Stimulated activated CD4-positive, alpha-beta T cell treated with anti-CD3 and anti-CD28 coated beads, Interleukin-2, amount 100 ng/mL, for 24 hours (primary cell): ENCODE measurements around the gene STAG1.
"Not testable (repeated sequence)": the region's sequence is repeated elsewhere in the genome, so short reads cannot be mapped to it uniquely, and the experiment has no call there.

ENCODE experiments used
- DNase-seq, 2 donors: peaks; one replicate each; pipeline ENCODE4 v3.0.0-alpha.2; 2020

The STAG1 gene

DNA sequence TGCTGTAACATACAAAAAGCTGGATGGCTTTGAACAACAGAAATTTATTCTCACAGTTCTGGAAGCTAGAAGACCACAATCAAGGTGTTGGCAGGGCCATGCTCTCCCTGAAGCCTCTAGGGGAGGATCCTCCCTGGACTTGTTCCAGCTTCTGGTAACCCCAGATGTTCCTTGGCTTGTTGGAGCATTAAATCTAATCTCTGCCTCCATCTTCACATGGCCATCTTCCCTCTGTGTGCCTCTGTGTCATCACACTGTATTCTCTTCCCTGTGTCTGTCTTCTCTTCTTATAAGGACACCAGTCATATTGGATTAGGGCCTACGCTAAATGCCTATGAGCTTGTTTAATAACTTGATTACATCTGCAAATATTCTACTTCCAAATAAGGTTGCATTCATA is 109.5 kb downstream of the STAG1 start:
- no peak for DNase-seq

DNA sequence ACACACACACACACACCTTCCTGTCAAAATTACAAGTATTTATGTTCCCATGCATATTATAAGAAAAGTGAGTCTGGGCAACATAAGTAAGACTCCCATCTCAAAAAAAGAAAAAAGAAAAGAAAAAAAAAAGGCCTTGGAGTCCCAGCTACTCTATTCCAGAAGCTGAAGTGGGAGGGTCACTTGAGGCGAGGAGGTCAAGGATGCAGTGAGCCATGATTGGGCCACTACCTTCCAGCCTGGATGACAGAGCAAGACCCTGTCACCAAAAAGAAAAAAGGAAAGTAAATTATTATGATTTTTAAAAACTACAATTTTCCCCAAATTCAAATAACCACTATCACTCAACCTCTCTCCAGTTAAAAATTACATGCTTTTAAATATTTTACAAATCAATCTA is 113.1 kb downstream of the STAG1 start:
- DNase-seq: no peak

DNA sequence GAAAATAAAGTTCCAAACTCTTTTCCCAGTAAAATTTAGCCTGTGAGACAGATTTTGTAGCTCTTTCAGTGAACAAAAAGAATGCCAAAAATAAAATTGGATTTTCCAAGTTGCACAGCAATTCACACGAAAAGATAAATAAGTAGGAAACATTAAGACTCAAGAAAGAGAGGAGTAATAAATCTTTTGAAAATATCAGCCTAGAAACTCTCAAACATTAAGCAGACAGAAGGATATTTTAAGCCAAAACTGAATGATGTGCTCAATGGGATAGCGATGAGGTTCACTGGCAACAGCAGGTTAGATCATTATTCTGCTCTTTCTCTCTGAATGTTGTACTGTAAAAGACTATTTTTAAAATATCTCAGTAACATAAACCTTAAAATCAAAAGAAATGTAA is 115.0 kb downstream of the STAG1 start:
- no peak for DNase-seq

DNA sequence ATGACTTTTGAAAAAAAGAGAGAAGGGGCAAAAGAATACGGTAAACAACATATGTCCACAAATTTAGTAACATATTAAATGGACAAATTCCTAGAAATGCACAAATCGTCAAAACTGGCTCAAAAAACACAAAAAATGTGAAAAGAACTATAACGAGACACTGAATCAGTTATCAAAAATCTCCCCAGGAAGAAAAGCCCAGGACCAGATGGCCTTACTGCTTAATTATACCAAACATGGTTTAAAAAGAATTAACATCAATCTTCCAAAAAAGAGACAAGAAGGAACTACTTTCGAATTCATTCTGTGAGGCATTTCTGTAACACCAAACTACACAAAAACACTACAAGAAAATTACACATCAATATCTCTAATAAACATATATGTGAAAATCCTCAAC is 117.4 kb downstream of the STAG1 start:
- DNase-seq: no peak

DNA sequence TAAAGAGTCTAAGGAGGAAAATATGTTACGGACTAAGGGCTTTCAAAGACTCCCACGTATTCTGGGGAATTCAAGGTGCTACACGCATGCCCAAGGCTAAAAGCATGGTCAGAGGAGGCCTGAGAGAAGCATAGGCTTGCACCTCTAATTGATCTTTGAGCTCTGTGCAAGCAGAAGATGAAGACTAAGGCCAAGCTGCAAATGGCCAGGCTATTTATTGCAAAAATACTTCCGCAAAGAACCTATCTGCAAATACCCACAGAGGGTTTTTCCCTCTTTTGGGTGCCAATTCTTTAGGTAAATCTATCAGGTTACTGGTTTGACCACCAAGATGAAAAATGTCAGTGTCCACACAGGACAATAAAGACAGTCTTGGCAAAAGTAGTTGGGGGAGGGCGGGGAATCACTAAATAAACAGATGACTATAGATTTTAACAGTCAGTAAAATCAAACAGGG is 119.5 kb downstream of the STAG1 start:
- DNase-seq: no peak

DNA sequence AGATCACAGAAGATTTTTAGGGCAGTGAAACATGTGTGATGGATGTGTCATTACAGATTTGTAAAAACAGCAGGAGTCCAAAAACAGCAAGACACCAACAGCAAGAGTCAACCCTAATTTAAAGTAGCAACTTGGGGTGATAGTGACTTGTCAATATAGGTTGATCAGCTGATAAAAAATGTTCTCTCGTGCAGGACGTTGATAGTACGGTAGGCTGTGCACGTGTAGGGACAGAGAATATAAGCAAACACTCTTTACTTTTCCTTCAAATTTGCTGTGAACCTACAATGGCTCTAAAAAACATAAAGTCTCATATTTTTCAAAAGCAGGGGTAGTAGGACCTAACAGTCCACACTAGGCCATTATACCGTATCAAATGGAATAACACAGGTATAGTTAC is 120.8 kb downstream of the STAG1 start:
- no peak for DNase-seq

DNA sequence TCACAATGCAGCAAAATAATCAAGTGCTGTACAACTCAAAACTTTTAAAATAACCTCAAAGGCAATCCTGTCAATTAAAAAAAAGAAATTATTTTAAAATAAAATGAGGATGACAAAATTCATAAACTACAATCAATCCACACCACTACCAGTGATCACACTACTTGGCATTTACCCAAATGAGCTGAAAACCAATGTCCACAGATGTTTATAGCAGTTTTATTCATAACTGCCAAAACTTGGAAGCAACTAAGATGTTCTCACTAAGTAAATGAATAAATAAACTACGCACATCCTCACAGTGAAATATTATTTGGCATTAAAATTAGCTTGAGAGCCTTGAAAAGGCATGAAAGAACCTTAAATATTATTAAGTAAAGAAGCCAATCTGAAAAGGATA is 121.3 kb downstream of the STAG1 start:
- no peak for DNase-seq

DNA sequence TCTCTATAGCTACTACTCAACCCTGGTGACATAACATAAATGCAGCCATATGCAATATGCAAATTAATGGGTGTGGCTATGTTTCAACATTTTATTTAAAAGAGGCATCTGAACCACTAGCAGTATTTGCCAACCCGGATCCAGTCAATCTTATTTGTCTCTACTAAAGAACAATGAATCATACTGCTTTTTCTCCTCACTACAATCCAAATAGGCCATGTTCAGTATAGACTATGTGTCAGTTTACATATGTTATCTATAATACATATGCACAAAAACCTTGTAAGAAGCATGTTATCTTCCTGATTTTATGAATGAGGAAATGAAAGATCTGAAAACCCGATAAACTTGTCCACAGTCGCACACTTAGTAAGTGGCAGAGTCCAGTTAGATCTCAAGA is 125.7 kb downstream of the STAG1 start:
- no peak for DNase-seq

DNA sequence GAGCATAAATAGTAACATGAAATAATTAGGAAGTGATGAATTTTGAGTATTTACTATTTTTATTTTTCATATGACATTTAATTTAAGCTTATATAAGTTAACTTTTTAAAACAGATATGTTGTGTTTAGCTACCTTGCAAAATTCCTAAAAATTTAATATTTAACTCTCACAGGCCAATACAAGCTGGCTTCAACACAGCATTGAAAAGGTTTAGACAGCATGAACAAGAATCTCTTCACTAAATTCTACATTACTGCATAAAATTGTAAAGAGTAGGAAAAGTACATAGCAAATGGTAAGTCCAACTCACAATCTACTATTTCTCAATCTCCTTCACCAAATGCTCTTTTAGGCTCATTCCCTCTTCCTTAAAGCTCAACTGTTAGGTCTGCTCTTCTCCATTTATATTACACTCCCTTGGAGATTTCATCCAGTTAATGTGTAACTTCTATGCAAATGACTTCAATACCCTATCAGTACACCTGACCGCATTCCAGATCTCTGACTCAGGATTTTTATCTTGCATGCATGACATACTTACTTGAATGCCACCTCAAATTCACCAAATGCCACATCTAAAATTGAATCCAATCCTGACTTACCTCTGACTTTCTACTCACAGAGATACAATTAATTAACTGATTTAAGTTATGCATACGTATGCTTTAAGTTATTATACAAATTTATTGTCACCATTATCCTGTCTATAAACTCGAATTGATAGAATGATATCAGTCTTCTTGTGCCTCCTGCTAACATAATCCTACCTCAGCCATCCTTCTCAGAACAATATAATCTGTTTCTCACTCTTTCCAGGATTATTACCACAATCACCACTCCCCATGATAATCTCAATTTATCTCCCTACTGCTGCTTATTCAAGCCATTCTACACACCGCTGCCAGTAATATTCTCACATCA is 127.0 kb downstream of the STAG1 start:
- no peak for DNase-seq

DNA sequence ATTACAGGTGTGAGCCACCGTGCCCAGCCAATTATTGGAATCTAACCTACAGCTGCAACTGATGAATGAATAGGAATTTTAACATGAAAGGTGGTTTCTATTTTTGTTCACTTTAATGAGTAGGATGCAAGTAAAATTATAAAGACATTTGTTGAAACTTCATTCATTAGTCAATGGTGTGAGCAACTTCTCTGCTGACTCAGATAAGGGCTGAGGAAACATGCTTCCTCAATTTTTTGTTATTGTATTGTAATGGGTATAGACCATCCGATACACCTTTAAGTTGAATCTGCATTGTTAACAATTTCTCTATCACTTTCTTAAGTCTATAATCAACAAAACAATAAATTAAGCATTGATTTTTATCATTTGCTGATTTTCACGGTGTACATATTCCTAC is 127.8 kb downstream of the STAG1 start:
- DNase-seq: no peak

DNA sequence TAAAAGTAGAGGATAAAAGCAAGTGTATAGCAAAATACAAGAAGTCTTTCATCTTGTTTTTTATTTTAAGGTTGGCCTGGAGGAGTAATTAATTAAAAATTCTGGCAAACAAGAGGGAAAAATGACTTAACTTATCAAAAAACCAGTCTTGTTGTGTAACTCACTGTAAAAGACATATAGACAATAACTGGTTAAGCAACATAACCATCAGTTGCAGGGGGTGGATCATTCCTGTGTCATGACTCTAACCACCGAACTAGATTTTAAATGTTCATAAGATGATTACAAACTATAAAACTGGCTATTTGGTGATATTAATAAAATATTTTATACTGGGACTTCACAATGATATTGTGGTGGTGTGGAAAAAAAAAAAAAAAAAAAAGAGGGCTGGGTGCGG is 130.6 kb downstream of the STAG1 start:
- DNase-seq: no peak

DNA sequence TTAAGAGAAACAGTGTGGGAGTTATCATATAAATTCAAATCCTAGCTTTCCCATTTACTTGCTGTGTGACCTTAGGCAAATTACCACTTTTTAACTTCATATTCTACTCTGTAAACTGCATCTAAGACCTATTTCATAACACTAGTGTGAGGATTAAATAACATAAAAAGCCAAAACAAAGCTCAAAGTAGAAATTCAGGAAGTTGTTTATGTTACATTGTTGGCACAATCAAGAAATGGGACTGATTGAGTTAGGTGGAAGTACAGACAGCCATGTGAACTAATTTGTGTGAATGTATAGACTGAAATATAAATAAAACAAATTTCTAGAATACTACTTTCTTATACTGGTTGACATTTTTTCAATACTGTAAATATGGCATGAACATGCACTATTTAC is 131.7 kb downstream of the STAG1 start:
- DNase-seq: no peak

DNA sequence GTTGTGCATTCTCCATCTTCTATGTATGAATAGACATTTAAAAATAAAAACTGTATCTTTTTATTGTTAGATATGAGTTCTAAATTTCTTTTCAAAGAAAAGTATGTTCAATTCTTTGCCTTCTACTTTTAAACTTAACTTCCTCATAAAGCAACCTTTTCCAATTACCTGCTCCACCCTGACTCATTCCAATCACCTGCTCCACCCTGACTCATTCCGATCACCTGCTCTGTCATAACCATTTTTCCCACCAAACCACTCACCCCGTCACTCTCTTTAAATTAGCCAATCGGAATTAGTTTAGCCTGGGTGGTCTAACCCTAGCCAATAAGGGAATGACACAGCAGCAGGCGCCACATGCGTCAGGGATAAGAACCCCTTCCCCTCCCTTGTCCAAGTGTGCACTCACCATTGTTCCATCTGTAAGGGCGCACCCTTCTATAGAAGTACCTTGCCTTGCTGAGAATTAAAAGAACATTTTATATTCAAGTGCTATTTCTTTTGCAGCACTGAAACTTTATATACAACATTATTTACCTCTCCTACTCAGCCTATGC is 134.1 kb downstream of the STAG1 start:
- not testable (repeated sequence) for DNase-seq

DNA sequence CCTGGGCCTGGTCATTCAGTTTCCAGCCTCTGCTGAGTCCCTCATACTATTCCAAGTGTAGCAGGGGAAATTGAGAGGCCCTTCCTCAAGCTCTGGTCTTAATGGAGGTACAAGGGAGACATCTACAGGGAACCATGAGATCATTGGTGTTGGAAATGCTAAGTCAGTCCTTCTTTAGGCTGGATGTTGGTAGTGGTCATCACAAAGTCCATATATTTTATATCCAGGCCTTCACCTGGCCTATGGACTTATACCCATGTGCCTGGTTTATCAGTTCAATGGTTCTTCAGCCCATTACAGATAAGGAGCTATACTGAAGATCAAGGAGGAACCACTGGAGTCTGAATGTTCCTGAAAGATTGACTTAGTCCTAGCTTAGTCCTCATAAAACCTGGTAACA is 135.0 kb downstream of the STAG1 start:
- no peak for DNase-seq

DNA sequence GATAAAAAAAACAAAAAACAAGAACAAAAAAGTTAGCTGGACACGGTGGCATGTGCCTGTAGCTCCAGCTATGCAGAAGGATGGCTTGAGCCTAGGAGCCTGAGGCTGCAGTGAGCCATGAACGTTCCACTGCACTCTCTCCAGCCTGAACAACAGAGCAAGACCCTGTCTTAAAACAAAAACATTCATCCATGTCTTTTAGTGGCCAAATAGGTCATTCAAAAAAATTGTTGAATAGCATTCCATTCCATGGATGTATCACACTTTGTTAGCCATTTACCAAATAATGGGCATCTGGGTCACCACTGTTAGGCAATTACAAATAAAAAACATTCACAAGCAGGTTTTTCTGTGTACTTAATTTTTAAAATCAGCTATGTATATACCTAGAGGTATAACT is 139.7 kb downstream of the STAG1 start:
- DNase-seq: no peak

DNA sequence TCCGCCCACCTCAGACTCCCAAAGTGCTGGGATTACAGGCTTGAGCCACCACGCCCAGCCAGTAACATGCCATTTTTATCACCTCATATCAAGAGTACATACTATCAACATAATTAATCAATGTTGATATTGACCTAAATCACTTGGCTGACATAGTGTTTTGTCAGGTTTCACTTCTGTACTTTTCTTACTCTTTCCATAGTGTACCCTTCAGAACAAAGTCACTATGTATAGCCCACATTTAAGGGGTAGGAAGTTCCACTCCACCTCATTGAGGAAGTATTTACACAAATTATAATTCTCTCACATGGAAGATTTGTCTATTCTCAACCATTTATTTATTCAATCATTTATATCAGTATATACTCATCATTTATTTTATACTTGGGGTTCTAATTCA is 145.2 kb downstream of the STAG1 start:
- no peak for DNase-seq

DNA sequence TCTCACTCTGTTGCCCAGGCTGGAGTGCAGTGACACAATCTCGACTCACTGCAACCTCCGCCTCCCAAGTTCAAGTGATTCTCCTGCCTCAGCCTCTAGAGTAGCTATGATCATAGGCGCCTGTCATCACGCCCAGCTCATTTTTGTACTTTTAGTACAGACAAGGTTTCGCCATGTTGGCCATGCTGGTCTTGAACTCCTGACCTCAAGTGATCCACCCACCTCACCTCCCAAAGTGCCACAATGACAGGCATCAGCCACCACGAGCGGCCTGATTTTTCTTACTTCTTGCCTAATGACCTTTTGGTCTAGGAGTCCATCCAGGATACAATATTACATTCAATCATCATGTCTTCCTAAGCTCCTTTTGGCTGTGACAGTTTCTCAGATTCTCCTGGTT is 146.0 kb downstream of the STAG1 start:
- DNase-seq: not testable (repeated sequence)

DNA sequence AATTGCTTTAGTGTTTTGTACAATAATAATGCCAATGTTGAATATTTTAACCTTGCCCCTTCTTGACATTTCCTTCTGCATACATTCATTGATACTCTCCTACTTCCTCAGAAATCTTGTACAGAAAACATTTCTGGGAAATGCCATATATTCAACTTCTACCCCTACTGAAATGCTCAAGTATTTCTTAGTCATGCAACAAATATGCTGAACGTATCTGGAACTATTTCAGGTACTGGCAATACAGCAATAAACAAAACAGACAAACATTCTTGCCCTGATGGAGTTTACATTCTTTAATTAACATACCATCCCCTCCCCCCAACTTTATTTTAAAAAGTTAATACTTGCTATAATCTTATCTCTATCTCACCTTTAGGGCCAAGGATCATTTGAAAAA is 147.2 kb downstream of the STAG1 start:
- DNase-seq: no peak

DNA sequence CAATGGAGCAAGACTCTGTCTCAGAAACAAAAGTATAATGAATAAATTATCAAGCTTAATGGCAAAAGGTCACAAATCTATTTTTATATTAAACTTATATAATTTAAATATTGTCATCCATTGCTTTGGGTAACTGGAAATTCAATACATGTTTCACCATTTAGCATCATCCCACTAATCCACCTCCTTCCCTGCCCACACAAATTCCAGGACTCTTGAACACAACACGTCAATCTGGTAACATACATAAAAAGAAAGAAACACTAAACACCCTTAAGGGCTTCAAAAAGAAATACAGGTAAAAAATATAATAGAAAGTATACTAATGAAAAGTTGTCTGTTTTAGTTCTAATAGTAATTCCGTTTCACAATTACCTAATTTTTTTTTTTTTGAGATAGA is 149.4 kb downstream of the STAG1 start:
- DNase-seq: no peak

DNA sequence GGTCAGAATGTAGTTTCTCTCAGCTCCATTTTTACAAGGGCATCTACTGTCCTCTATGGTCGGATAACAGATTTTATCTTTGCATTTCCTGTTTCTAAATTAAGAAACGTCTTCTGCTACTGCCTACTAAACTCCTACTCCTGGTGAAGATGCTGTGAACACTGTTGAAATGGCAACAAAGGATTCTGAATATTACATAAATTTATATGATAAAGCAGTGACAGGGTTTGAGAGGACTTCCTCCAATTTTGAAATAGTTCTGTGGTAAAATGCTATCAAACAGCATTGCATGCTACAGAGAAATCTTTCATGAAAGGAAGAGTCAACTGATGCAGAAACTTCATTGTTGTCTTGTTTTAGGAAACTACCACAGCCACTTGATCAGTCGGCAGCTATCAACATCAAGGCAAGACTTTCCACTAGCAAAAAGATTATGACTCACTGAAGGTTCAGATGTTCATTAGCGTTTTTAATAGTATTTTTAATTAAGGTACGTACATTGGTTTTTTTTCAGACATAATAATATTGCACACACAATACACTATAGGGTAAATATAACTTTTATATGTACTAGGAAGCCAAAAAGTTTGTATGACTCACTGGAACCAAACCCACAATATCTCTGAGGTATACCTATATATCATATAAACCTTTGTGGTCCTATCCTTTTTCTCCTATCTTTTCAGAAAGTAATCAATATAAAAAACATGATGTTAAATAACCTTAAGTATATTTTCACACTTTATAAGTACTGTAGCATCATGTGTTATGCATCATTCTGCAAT is 156.1 kb downstream of the STAG1 start:
- DNase-seq: no peak

DNA sequence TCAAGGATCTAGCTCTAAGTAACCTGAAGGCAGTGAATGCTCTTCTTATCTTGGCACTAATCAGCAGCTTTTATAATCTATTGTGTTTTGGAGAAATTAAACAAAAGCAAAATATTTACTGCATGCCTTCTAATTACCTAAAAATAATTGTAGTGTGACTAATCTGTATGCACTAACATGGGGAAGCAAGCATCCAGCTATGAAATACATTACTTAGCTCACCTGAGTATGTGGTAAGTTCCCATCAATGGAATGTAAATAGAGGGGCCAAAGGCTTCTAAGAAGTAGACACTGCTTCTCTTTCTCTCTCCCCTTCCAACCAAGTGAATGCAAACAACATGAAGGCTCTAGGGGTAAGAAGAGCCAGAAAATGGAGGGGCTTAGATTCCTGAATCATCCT is 165.6 kb downstream of the STAG1 start:
- no peak for DNase-seq

DNA sequence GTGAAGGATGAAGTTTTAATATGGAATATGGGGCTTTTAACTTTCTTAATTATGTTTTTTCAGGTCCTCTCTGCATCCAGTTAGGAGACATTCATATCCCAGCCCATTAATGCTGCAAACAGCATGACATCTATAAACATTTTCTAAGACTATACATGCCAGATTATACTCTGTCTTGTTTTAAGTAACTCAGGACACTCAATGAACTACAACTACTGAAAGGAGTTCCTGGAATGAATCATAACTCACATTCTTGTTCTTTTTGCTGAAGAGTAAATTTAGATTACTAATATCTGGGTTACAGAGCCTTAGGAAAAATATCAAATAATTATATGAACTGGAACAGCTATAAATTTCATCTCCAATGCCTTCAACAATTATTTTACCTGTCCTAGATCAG is 167.4 kb downstream of the STAG1 start:
- no peak for DNase-seq

DNA sequence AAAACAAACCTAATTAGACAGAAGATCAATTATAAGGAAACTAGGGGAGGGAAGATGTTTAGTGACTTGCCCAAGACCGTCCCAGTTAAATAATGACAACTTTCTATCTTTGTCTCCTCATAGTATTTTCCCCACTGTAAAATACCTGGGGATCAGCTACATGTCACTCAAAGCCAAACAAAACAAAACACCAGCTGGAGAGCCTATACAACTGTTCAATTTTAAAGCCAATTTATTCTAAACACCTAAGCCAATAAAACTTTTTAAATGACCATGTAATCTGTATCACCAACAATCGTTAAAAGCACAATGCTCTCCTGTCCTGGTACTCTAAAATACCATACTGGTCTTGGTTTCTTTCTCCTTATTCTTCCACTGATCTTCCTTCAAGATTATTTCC is 168.4 kb downstream of the STAG1 start:
- DNase-seq: no peak

DNA sequence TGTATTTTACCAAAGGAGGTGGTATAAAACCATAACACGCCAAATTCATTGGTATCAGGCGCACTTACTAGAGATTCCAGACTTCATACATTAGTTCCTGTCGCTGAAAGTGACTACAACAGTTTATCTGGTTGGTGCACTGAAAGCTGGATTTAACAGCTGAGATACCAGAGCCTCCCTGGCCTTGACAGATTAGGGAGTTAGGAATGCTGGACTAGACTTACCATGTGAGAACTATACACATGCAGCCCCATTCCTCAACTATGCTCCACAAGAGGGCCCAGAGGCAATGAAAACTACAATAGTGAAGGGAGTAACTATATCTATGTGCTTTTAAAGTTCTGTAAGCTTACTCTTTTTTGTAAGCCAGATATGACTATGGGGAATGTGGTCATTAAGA is 174.4 kb downstream of the STAG1 start:
- DNase-seq: no peak
